RWPE1 (cell line): ENCODE data around the gene SLC4A9.

Source experiments
- CTCF ChIA-PET: fragments of 350-600 bp; sonication (Branson Sonifier 250); formaldehyde crosslinking; extraction: SDS; loops from one replicate; lab custom pipeline; 2021; lab: Yijun Ruan, JAX
- POLR2A ChIA-PET: fragments of 400-600 bp; formaldehyde crosslinking; extraction: SDS; loops from one replicate; lab custom pipeline; 2020; ENCODE audit warnings: antibody characterized with exemption; ENCODE audit not compliant: low non-redundant PET; lab: Yijun Ruan, JAX
- DNase-seq: peaks from one replicate; pipeline ENCODE4 v3.0.0; 2012; ENCODE audit warnings: low spot score
- H3K27ac ChIP-seq: fragments of 450-650 bp; 2 replicates; pipeline ENCODE4 v1.5.1; 2017
- CTCF ChIP-seq: fragments of 450-650 bp; conservative IDR thresholded peaks from 2 replicates; pipeline ENCODE4 v1.5.1; 2017; ENCODE audit warnings: low read depth, mild to moderate bottlenecking

SLC4A9 gene

GRCh38 chr5:140365941-140366340, 5.9 kb downstream of the SLC4A9 start:
- ChIA-PET POLR2A (no interaction called here), CTCF (interaction anchor here (0.6 to 1.7 kb wide), 8 partner anchors 8 to 293 kb away, joined by 3 to 8 read pairs (median 4); partner anchors contain the start of gene ANKHD1)
- no peak for DNase-seq
- no peak for TF ChIP-seq CTCF
- no peak overlapping the region for H3K27ac ChIP-seq

- ChIA-PET CTCF (interaction anchor here (0.7 to 1.7 kb wide), 6 partner anchors 8 to 294 kb away, joined by 3 to 8 read pairs (median 4); partner anchors contain the start of gene ANKHD1), POLR2A (no interaction called here)
These were observed 6.7 kb downstream of the SLC4A9 start for GRCh38 chr5:140366589-140367255.

GRCh38 chr5:140367256-140368013, 7.4 kb downstream of the SLC4A9 start:
- ChIA-PET POLR2A (no interaction called here), CTCF (interaction anchor here (0.7 to 1.7 kb wide), 5 partner anchors 9 to 413 kb away, joined by 3 to 7 read pairs (median 3); no protein-coding TSS in a partner anchor)
- DNase-seq: no peak

More at GRCh38 chr5:140366589-140367255, 6.7 kb downstream of the SLC4A9 start:
- no peak for TF ChIP-seq CTCF
- DNase-seq: no peak
- H3K27ac ChIP-seq: no peak overlapping the region

GRCh38 chr5:140371356-140372151, 11.6 kb downstream of the SLC4A9 start:
- no peak for TF ChIP-seq CTCF
- DNase-seq: no peak
- H3K27ac ChIP-seq: no peak overlapping the region
- CTCF ChIA-PET: interaction anchor here (0.6 to 3.3 kb wide), 11 partner anchors 9 to 166 kb away, joined by 3 to 15 read pairs (median 6); partner anchors contain the start of gene SLC4A9
- POLR2A ChIA-PET: no interaction called here

More at GRCh38 chr5:140367256-140368013, 7.4 kb downstream of the SLC4A9 start:
- H3K27ac ChIP-seq: no peak overlapping the region
- no peak for TF ChIP-seq CTCF

- peak; percentile 96 for TF ChIP-seq CTCF
- POLR2A ChIA-PET: interaction anchor here (0.9 kb wide), 1 partner anchor 318 kb away, joined by 4 read pairs; no protein-coding TSS in a partner anchor
- no peak overlapping the region for H3K27ac ChIP-seq
- CTCF ChIA-PET: interaction anchor here (0.6 to 3.3 kb wide), 18 partner anchors 9 to 319 kb away, joined by 3 to 19 read pairs (median 6); partner anchors contain the start of genes ANKHD1, HARS2 and SLC4A9
- DNase-seq: peak; percentile 84
These were observed 13.0 kb downstream of the SLC4A9 start for GRCh38 chr5:140372971-140373487.
